Mesendoderm (in vitro differentiated cells): ENCODE data around the gene EXOSC2.

Experiments
- DNase-seq: peaks from one replicate; pipeline ENCODE4 v3.0.0; 2013
- H2AK5ac ChIP-seq: 2 replicates; pipeline ENCODE4 v1.6.1; 2013; ENCODE audit warnings: low read length, inconsistent platforms
- H2BK120ac ChIP-seq: 2 replicates; pipeline ENCODE4 v1.6.1; 2013; ENCODE audit warnings: low read depth, mild to moderate bottlenecking, low read length, moderate library complexity, mixed read lengths
- H2BK15ac ChIP-seq: replicated peaks from 2 replicates; pipeline ENCODE4 v1.6.1; 2013; ENCODE audit warnings: low read depth, mild to moderate bottlenecking, moderate library complexity
- H2BK5ac ChIP-seq: 2 replicates; pipeline ENCODE4 v1.6.1; 2013; ENCODE audit warnings: low read length, inconsistent platforms
- H3K18ac ChIP-seq: 2 replicates; pipeline ENCODE4 v1.6.1; 2013; ENCODE audit warnings: mild to moderate bottlenecking, low read length, mixed read lengths
- H3K23ac ChIP-seq: one replicate; pipeline ENCODE4 v1.6.1; 2013; ENCODE audit warnings: low read length
- H3K27ac ChIP-seq: 2 replicates; pipeline ENCODE4 v1.5.1; 2013; ENCODE audit warnings: low read depth, mild to moderate bottlenecking, inconsistent platforms, low read length, moderate library complexity
- H3K27me3 ChIP-seq: 2 replicates; pipeline ENCODE4 v1.6.1; 2013; ENCODE audit warnings: low read length, control low read depth, mild to moderate bottlenecking, inconsistent platforms; ENCODE audit not compliant: insufficient read depth, poor library complexity
- H3K36me3 ChIP-seq: 2 replicates; pipeline ENCODE4 v1.6.1; 2013; ENCODE audit warnings: low read length, inconsistent platforms; ENCODE audit not compliant: control insufficient read depth, insufficient read depth
- H3K4ac ChIP-seq: one replicate; pipeline ENCODE4 v1.6.1; 2013; ENCODE audit warnings: low read depth, mild to moderate bottlenecking, low read length, moderate library complexity
- H3K4me1 ChIP-seq: 2 replicates; pipeline ENCODE4 v1.6.1; 2013; ENCODE audit warnings: low read depth, low read length, inconsistent platforms; ENCODE audit not compliant: control insufficient read depth
- H3K4me2 ChIP-seq: 2 replicates; pipeline ENCODE4 v1.6.1; 2013; ENCODE audit warnings: low read length
- H3K4me3 ChIP-seq: 2 replicates; pipeline ENCODE4 v1.5.1; 2013; ENCODE audit warnings: mild to moderate bottlenecking, low read length
- H3K56ac ChIP-seq: one replicate; pipeline ENCODE4 v1.6.1; 2013; ENCODE audit warnings: low read length
- H3K79me1 ChIP-seq: 2 replicates; pipeline ENCODE4 v1.6.1; 2013; ENCODE audit warnings: low read length, inconsistent platforms
- H3K79me2 ChIP-seq: 2 replicates; pipeline ENCODE4 v1.6.1; 2013; ENCODE audit warnings: mild to moderate bottlenecking, low read length; ENCODE audit not compliant: control insufficient read depth, insufficient read depth
- H3K9ac ChIP-seq: 2 replicates; pipeline ENCODE4 v1.6.1; 2013; ENCODE audit warnings: low read length, inconsistent platforms
- H4K5ac ChIP-seq: one replicate; pipeline ENCODE4 v1.6.1; 2013; ENCODE audit warnings: low read length
- H4K8ac ChIP-seq: one replicate; pipeline ENCODE4 v1.6.1; 2013; ENCODE audit warnings: low read depth, mild to moderate bottlenecking, control low read depth, low read length, moderate library complexity
- WGBS: extraction: QIAGEN DNeasy Blood & Tissue Kit; methylation state at CpG from one replicate; pipeline ENCODE4 v1.1.7; 2013; ENCODE audit warnings: low lambda C conversion rate, missing lambda C conversion rate; ENCODE audit not compliant: insufficient coverage; ENCODE audit errors: extremely low coverage; 5-methylcytosine and 5-hydroxymethylcytosine counted together

The EXOSC2 gene

DNA sequence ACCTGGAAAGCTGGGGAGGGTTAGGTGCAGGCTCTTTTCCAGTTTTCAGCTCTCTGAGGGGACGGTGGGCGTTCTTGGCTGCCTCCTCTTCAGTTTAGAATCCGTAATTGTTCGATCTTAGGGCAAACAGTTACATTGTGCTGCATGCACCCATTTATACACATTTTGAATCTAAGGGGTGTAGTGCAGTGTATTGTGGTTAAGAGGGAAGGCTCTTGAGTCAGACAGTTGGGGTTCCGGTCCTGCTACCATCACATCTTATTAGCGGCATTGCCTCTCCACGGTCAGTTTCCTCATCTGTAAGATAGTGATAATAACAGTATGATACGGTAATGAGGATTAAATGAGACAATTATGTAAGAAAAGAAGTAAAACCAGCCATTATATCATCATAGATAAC lies 625 bp downstream of the EXOSC2 start:
- H3K4me1 ChIP-seq = peaks cover 6% of the 10 kb centered on the region
- H2BK15ac ChIP-seq = no peak overlapping the region
- H4K8ac ChIP-seq = no peak overlapping the region
- H2AK5ac ChIP-seq = peak overlapping the region; percentile 73
- H3K4ac ChIP-seq = peak overlapping the region; percentile 76
- H3K4me3 ChIP-seq = peak overlapping the region; percentile 43
- H2BK5ac ChIP-seq = peak overlapping the region; percentile 0
- peak overlapping the region; percentile 86 for H3K56ac ChIP-seq
- H3K4me2 ChIP-seq = peak overlapping the region; percentile 83
- H3K18ac ChIP-seq = peak overlapping the region; percentile 15
- DNase-seq = no peak
- no peak overlapping the region for H3K27ac ChIP-seq
- H3K23ac ChIP-seq = no peak overlapping the region
- no peak overlapping the region for H2BK120ac ChIP-seq
- no peaks in the 10 kb centered on the region for H3K27me3 ChIP-seq
- H3K79me2 ChIP-seq = peaks cover 31% of the 10 kb centered on the region
- peaks cover 4% of the 10 kb centered on the region for H3K36me3 ChIP-seq
- H4K5ac ChIP-seq = no peak overlapping the region
- no CpG with 5 or more reads among the region's 8 CpGs for WGBS
- peak overlapping the region; percentile 74 for H3K9ac ChIP-seq
- peaks cover 13% of the 10 kb centered on the region for H3K79me1 ChIP-seq

GRCh38 chr9:130696139-130696650 lies 2.6 kb downstream of the EXOSC2 start:
- H2BK15ac ChIP-seq = no peak overlapping the region
- no peak overlapping the region for H4K5ac ChIP-seq
- peaks cover 31% of the 10 kb centered on the region for H3K79me2 ChIP-seq
- H2BK120ac ChIP-seq = no peak overlapping the region
- H3K9ac ChIP-seq = no peak overlapping the region
- DNase-seq = no peak
- H3K4ac ChIP-seq = no peak overlapping the region
- peaks cover 13% of the 10 kb centered on the region for H3K79me1 ChIP-seq
- no peak overlapping the region for H4K8ac ChIP-seq
- WGBS = no CpG with 5 or more reads among the region's 4 CpGs
- no peak overlapping the region for H3K4me2 ChIP-seq
- no peak overlapping the region for H3K23ac ChIP-seq
- peaks cover 4% of the 10 kb centered on the region for H3K36me3 ChIP-seq
- H2BK5ac ChIP-seq = no peak overlapping the region
- H2AK5ac ChIP-seq = no peak overlapping the region
- no peak overlapping the region for H3K18ac ChIP-seq
- no peak overlapping the region for H3K56ac ChIP-seq
- H3K4me1 ChIP-seq = peaks cover 2% of the 10 kb centered on the region
- H3K4me3 ChIP-seq = no peak overlapping the region
- H3K27me3 ChIP-seq = no peaks in the 10 kb centered on the region
- H3K27ac ChIP-seq = no peak overlapping the region

- Histone ChIP-seq H4K5ac (no peak overlapping the region), H3K79me1 (peaks cover 17% of the 10 kb centered on the region), H3K56ac (no peak overlapping the region), H3K4me2 (no peak overlapping the region), H2BK5ac (no peak overlapping the region), H2BK120ac (no peak overlapping the region), H3K4me1 (peaks cover 2% of the 10 kb centered on the region), H3K9ac (no peak overlapping the region), H2AK5ac (no peak overlapping the region), H3K36me3 (peaks cover 9% of the 10 kb centered on the region), H3K27me3 (no peaks in the 10 kb centered on the region), H3K27ac (no peak overlapping the region), H3K4ac (no peak overlapping the region), H3K23ac (no peak overlapping the region), H3K18ac (no peak overlapping the region), H4K8ac (no peak overlapping the region), H2BK15ac (no peak overlapping the region), H3K4me3 (no peak overlapping the region), H3K79me2 (peaks cover 34% of the 10 kb centered on the region)
- WGBS = no CpG with 5 or more reads among the region's 8 CpGs
- DNase-seq = no peak
Measured at GRCh38 chr9:130696996-130697395, 3.4 kb downstream of the EXOSC2 start.

DNA sequence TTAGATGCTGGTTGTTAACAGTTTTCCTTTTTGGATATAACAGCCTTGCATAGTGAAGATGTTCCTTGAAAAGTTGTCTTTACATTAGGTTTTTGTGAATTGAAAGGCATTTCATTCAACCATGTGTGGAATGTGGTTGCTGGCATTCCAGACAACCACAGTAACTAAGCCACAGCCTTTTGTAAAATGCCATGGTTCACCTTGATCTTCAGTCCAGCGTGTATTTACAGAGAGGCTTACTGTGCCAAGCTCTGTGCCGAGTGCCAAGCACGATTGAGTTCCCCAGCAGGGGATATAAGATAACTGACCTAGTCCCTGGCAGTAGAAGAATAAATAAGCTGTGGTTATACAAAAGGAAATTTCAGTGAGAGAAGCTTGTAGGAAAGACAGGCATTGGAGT lies 4.9 kb downstream of the EXOSC2 start:
- H3K36me3 ChIP-seq = peaks cover 17% of the 10 kb centered on the region
- peaks cover 34% of the 10 kb centered on the region for H3K79me2 ChIP-seq
- no peak overlapping the region for H4K5ac ChIP-seq
- no peak overlapping the region for H4K8ac ChIP-seq
- H2AK5ac ChIP-seq = no peak overlapping the region
- no peak overlapping the region for H3K4me2 ChIP-seq
- no peak overlapping the region for H3K23ac ChIP-seq
- peaks cover 2% of the 10 kb centered on the region for H3K4me1 ChIP-seq
- no peak overlapping the region for H3K4ac ChIP-seq
- no peak overlapping the region for H2BK15ac ChIP-seq
- peaks cover 24% of the 10 kb centered on the region for H3K79me1 ChIP-seq
- no CpG with 5 or more reads among the region's 3 CpGs for WGBS
- no peak overlapping the region for H3K27ac ChIP-seq
- H3K9ac ChIP-seq = no peak overlapping the region
- DNase-seq = peak; percentile 71
- H3K4me3 ChIP-seq = no peak overlapping the region
- H2BK120ac ChIP-seq = no peak overlapping the region
- no peak overlapping the region for H2BK5ac ChIP-seq
- no peak overlapping the region for H3K56ac ChIP-seq
- no peaks in the 10 kb centered on the region for H3K27me3 ChIP-seq
- no peak overlapping the region for H3K18ac ChIP-seq

DNA sequence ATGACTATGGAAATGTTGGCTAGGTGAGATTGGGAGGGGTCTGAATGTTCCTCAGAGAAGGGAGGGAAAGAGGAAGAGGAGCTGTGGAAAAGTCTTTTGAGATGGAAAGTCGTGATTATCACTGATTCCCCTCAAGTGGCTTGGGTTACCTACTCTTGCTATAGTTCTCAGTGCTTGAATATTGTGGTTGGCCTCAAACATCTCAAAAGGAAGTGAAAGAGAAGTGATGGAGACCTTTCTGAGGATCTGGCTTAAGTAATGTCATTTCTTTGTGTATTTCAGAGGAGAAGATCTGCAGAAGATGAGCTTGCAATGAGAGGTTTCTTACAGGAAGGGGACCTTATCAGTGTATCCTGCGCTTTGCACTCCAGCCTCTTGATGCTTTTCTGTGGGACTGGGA lies 5.5 kb downstream of the EXOSC2 start:
- H2BK5ac ChIP-seq = no peak overlapping the region
- no peak overlapping the region for H2BK15ac ChIP-seq
- H3K18ac ChIP-seq = no peak overlapping the region
- WGBS = no CpG with 5 or more reads among the region's 2 CpGs
- H3K4me2 ChIP-seq = no peak overlapping the region
- no peak overlapping the region for H3K56ac ChIP-seq
- no peak overlapping the region for H4K5ac ChIP-seq
- H4K8ac ChIP-seq = no peak overlapping the region
- peaks cover 30% of the 10 kb centered on the region for H3K79me2 ChIP-seq
- H3K23ac ChIP-seq = no peak overlapping the region
- no peaks in the 10 kb centered on the region for H3K27me3 ChIP-seq
- H3K4me1 ChIP-seq = peaks cover 2% of the 10 kb centered on the region
- H3K27ac ChIP-seq = no peak overlapping the region
- peaks cover 24% of the 10 kb centered on the region for H3K79me1 ChIP-seq
- no peak overlapping the region for H3K9ac ChIP-seq
- peaks cover 21% of the 10 kb centered on the region for H3K36me3 ChIP-seq
- H3K4me3 ChIP-seq = no peak overlapping the region
- no peak overlapping the region for H3K4ac ChIP-seq
- H2AK5ac ChIP-seq = no peak overlapping the region
- H2BK120ac ChIP-seq = no peak overlapping the region
- no peak for DNase-seq
